IMR-90 (cell line): ENCODE results near the gene TBC1D10A. TPM values are rescaled to one million over a fixed set of nuclear protein-coding genes. Genes with fewer than 3 reads are reported as not detected.

Experiments used
- ATAC-seq: fragments of 200-7000 bp; cut with Tn5 transposase; 2 replicates; pipeline ENCODE4 v1.9.1; 2020; ENCODE audit warnings: low read depth, mild to moderate bottlenecking, moderate library complexity
- BruUV-seq: library from RNA; stranded (reverse); fragments of 400-500 nt; replicated peaks from 2 replicates; lab custom pipeline; 2021; lab: Mats Ljungman, UMichigan
- CTCF ChIA-PET: fragments of 300-600 bp; formaldehyde crosslinking; extraction: SDS; loops from one replicate; lab custom pipeline; 2021; ENCODE audit warnings: antibody characterized with exemption; lab: Yijun Ruan, JAX
- POLR2A ChIA-PET: fragments of 300-600 bp; sonication (Branson Sonifier 250); formaldehyde crosslinking; loops from one replicate; lab custom pipeline; 2022; ENCODE audit warnings: antibody characterized with exemption; ENCODE audit not compliant: unreplicated experiment; lab: Charles Lee
- DNase-seq: peaks from one replicate; pipeline ENCODE4 v3.0.0; 2013
- H2AFZ ChIP-seq: replicated peaks from 2 replicates; pipeline ENCODE3; 2013; ENCODE audit warnings: low read length, mild to moderate bottlenecking; ENCODE audit not compliant: poor library complexity
- H2AK5ac ChIP-seq: 2 replicates; pipeline ENCODE4 v1.6.1; 2013; ENCODE audit warnings: low read depth, low read length, inconsistent platforms
- H2AK9ac ChIP-seq: replicated peaks from 2 replicates; pipeline ENCODE3; 2013; ENCODE audit warnings: mild to moderate bottlenecking, low read depth, low read length, moderate library complexity; ENCODE audit not compliant: poor library complexity
- H2BK120ac ChIP-seq: 2 replicates; pipeline ENCODE4 v1.6.1; 2013; ENCODE audit warnings: low read depth, low read length, inconsistent platforms
- H2BK15ac ChIP-seq: 3 replicates; pipeline ENCODE4 v1.6.1; 2013; ENCODE audit warnings: low read depth, low read length, inconsistent platforms
- H2BK20ac ChIP-seq: 2 replicates; pipeline ENCODE4 v1.6.1; 2013; ENCODE audit warnings: low read depth, mild to moderate bottlenecking, inconsistent platforms, low read length, moderate library complexity
- H2BK5ac ChIP-seq: 2 replicates; pipeline ENCODE4 v1.6.1; 2013; ENCODE audit warnings: mild to moderate bottlenecking, low read depth, low read length, inconsistent platforms; ENCODE audit not compliant: poor library complexity, severe bottlenecking
- H3K14ac ChIP-seq: replicated peaks from 2 replicates; pipeline ENCODE4 v1.6.1; 2013; ENCODE audit warnings: low read depth, low read length, inconsistent platforms
- H3K18ac ChIP-seq: 2 replicates; pipeline ENCODE4 v1.6.1; 2013; ENCODE audit warnings: low read depth, low read length, control low read depth
- H3K23ac ChIP-seq: 2 replicates; pipeline ENCODE4 v1.6.1; 2013; ENCODE audit warnings: low read depth, low read length, inconsistent platforms
- H3K27ac ChIP-seq: 2 replicates; pipeline ENCODE4 v1.5.1; 2013; ENCODE audit warnings: mild to moderate bottlenecking, control low read depth, low read length; ENCODE audit not compliant: insufficient read depth
- H3K27me3 ChIP-seq: 2 replicates; pipeline ENCODE4 v1.6.1; 2013; ENCODE audit warnings: low read length; ENCODE audit not compliant: control insufficient read depth, insufficient read depth
- H3K36me3 ChIP-seq: 2 replicates; pipeline ENCODE4 v1.6.1; 2013; ENCODE audit warnings: low read length, mixed read lengths; ENCODE audit not compliant: control insufficient read depth, insufficient read depth
- H3K4ac ChIP-seq: 2 replicates; pipeline ENCODE4 v1.6.1; 2013; ENCODE audit warnings: low read depth, low read length, inconsistent platforms
- H3K4me1 ChIP-seq: 2 replicates; pipeline ENCODE4 v1.6.1; 2013; ENCODE audit warnings: low read length, mixed read lengths; ENCODE audit not compliant: control insufficient read depth, insufficient read depth
- H3K4me2 ChIP-seq: 2 replicates; pipeline ENCODE4 v1.6.1; 2013; ENCODE audit warnings: low read depth, mild to moderate bottlenecking, control low read depth, low read length, moderate library complexity
- H3K4me3 ChIP-seq: 2 replicates; pipeline ENCODE4 v1.5.1; 2013; ENCODE audit warnings: low read depth, mild to moderate bottlenecking, control low read depth, low read length, moderate library complexity; ENCODE audit not compliant: insufficient read depth
- H3K56ac ChIP-seq: 2 replicates; pipeline ENCODE4 v1.6.1; 2013; ENCODE audit warnings: low read length, inconsistent platforms; ENCODE audit not compliant: insufficient read depth; ENCODE audit errors: extremely low read depth
- H3K79me1 ChIP-seq, 2 experiments: 2 replicates each; pipeline ENCODE4 v1.6.1; 2013; ENCODE audit warnings: low read length in 2 of 2, inconsistent platforms in 1 of 2, low read depth in 1 of 2
- H3K9ac ChIP-seq: 2 replicates; pipeline ENCODE4 v1.6.1; 2013; ENCODE audit warnings: low read depth, low read length, control low read depth
- H3K9me1 ChIP-seq: 2 replicates; pipeline ENCODE4 v1.6.1; 2013; ENCODE audit warnings: low read length, inconsistent platforms; ENCODE audit not compliant: insufficient read depth
- H3K9me3 ChIP-seq: 2 replicates; pipeline ENCODE4 v1.6.1; 2013; ENCODE audit warnings: low read length; ENCODE audit not compliant: control insufficient read depth, insufficient read depth
- H4K20me1 ChIP-seq: 2 replicates; pipeline ENCODE4 v1.6.1; 2013; ENCODE audit warnings: low read length, inconsistent platforms; ENCODE audit not compliant: insufficient read depth
- H4K5ac ChIP-seq: 2 replicates; pipeline ENCODE4 v1.6.1; 2013; ENCODE audit warnings: mild to moderate bottlenecking, low read depth, low read length, control low read depth
- H4K8ac ChIP-seq, 2 experiments: 2 replicates each; pipeline ENCODE4 v1.6.1; 2013; ENCODE audit warnings: low read depth in 2 of 2, low read length in 2 of 2, control low read depth in 1 of 2, inconsistent platforms in 1 of 2
- H4K91ac ChIP-seq: 2 replicates; pipeline ENCODE4 v1.6.1; 2013; ENCODE audit warnings: low read depth, low read length, inconsistent platforms; ENCODE audit not compliant: insufficient read depth
- CEBPB ChIP-seq: IDR thresholded peaks from 2 replicates; pipeline ENCODE4 v1.6.1; 2012; ENCODE audit warnings: low read depth, low read length, improper control_type of control experiment
- RFX5 ChIP-seq: IDR thresholded peaks from 2 replicates; pipeline ENCODE4 v1.8.0; 2012; ENCODE audit warnings: low read depth, mild to moderate bottlenecking, low read length, moderate library complexity
- WGBS, 2 experiments: methylation state at CpG; one replicate each; pipeline versions ENCODE4 v1.1.5 to v1.1.7; 2013; ENCODE audit warnings: missing lambda C conversion rate in 2 of 2; ENCODE audit not compliant: insufficient read length in 1 of 2; ENCODE audit errors: extremely low coverage in 2 of 2; 5-methylcytosine and 5-hydroxymethylcytosine counted together
- dilution Hi-C: fragments of 300-500 bp; cut with HindIII; formaldehyde crosslinking; loops from one replicate; pipeline ENCODE4 v1.14.3; 2018; ENCODE audit warnings: low sequenced_read_pairs; ENCODE audit not compliant: unreplicated experiment
- in situ Hi-C: fragments of 300-500 bp; cut with MboI; formaldehyde crosslinking; loops from 3 replicates; pipeline ENCODE4 v1.14.3; 2019; ENCODE audit warnings: low sequenced_read_pairs, inconsistent platforms, mixed read lengths
- intact Hi-C: fragments of 100-400 bp; cut with micrococcal nuclease; formaldehyde crosslinking; loops from 2 replicates; pipeline ENCODE4 v1.10.0; 2022
- polyA plus RNA-seq, 3 experiments: library from polyadenylated mRNA; depleted of rRNA; stranded (reverse); fragments of >200 nt; gene quantifications; 2 replicates each; pipeline ENCODE4 v1.2.3, GENCODE V29; 2012; ENCODE audit warnings: low replicate concordance in 1 of 3
- total RNA-seq: library from RNA; depleted of rRNA; stranded (reverse); fragments of >200 nt; gene quantifications from 2 replicates; pipeline ENCODE4 v1.2.3, GENCODE V29; 2012
- TF ChIP-seq, protein P1 (sequence below): conservative IDR thresholded peaks from 2 replicates; pipeline ENCODE4 v1.5.1; 2012; ENCODE audit warnings: mild to moderate bottlenecking, low read depth, low read length, improper control_type of control experiment

TBC1D10A gene
- total and polyA plus RNA-seq, 2 of the 4 experiments (the other 2 are of a cell fraction) = 16.3 to 33.1 TPM

GRCh38 chr22:30279932-30280331 is 46.8 kb downstream of the TBC1D10A start:
- Histone ChIP-seq H4K91ac (no peak overlapping the region), H2BK15ac (no peak overlapping the region), H3K4ac (no peak overlapping the region), H2AK9ac (no peak overlapping the region), H3K4me2 (no peak overlapping the region), H2BK120ac (no peak overlapping the region), H2BK5ac (no peak overlapping the region), H3K4me3 (no peak overlapping the region), H3K9me3 (no peaks in the 10 kb centered on the region), H2AK5ac (no peak overlapping the region), H4K5ac (no peak overlapping the region), H3K9ac (no peak overlapping the region), H3K9me1 (peaks cover 8% of the 10 kb centered on the region), H3K79me1 (no peaks in the 10 kb centered on the region), H3K27ac (no peak overlapping the region), H2BK20ac (no peak overlapping the region), H4K20me1 (no peaks in the 10 kb centered on the region), H3K4me1 (peaks cover 10% of the 10 kb centered on the region), H3K18ac (no peak overlapping the region), H3K36me3 (peaks cover 8% of the 10 kb centered on the region; the same call in 1 of the 2 replicates), H3K56ac (no peak overlapping the region), H3K14ac (no peak overlapping the region), H4K8ac (no peak overlapping the region), H2AFZ (no peak overlapping the region), H3K23ac (no peak overlapping the region), H3K27me3 (no peaks in the 10 kb centered on the region)
- dilution Hi-C loops = no loop called here
- POLR2A ChIA-PET = no interaction called here
- CTCF ChIA-PET = interaction anchor here (0.6 kb wide), 1 partner anchor 1529 kb away, joined by 4 read pairs; no protein-coding TSS in a partner anchor
- WGBS, 2 experiments = no CpG with 5 or more reads among the region's 5 CpGs
- BruUV-seq = no TSS peak
- TF ChIP-seq RFX5 (no peak), CEBPB (no peak)
- TF ChIP-seq, protein P1, sequence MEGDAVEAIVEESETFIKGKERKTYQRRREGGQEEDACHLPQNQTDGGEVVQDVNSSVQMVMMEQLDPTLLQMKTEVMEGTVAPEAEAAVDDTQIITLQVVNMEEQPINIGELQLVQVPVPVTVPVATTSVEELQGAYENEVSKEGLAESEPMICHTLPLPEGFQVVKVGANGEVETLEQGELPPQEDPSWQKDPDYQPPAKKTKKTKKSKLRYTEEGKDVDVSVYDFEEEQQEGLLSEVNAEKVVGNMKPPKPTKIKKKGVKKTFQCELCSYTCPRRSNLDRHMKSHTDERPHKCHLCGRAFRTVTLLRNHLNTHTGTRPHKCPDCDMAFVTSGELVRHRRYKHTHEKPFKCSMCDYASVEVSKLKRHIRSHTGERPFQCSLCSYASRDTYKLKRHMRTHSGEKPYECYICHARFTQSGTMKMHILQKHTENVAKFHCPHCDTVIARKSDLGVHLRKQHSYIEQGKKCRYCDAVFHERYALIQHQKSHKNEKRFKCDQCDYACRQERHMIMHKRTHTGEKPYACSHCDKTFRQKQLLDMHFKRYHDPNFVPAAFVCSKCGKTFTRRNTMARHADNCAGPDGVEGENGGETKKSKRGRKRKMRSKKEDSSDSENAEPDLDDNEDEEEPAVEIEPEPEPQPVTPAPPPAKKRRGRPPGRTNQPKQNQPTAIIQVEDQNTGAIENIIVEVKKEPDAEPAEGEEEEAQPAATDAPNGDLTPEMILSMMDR = no peak
- DNase-seq (no peak), ATAC-seq (no peak)
- intact Hi-C loops = no loop called here
- in situ Hi-C loops = no loop called here
